GM12878 (cell line): ENCODE measurements around the gene REEP3. TPM values are rescaled to one million over a fixed set of nuclear protein-coding genes. Genes with fewer than 3 reads are reported as not detected.

ENCODE experiments used
- ATAC-seq: fragments of 200-7000 bp; cut with Tn5 transposase; 3 replicates; pipeline ENCODE4 v1.9.1; 2020; ENCODE audit warnings: mild to moderate bottlenecking, moderate library complexity
- BruUV-seq: library from RNA; stranded (reverse); fragments of 400-500 nt; replicated peaks from 2 replicates; lab custom pipeline; 2021; lab: Mats Ljungman, UMichigan
- CTCF ChIA-PET: fragments of 300-600 bp; sonication (Branson Sonifier 250); formaldehyde crosslinking; extraction: SDS; loops from one replicate; lab custom pipeline; 2021; ENCODE audit warnings: inconsistent platforms; lab: Yijun Ruan, JAX
- POLR2A ChIA-PET: fragments of 350-600 bp; formaldehyde crosslinking; extraction: SDS; loops from one replicate; lab custom pipeline; 2021; ENCODE audit warnings: inconsistent platforms; lab: Charles Lee
- RAD21 ChIA-PET: fragments of 300-600 bp; sonication (Branson Sonifier 250); formaldehyde crosslinking; loops from one replicate; lab custom pipeline; 2023; ENCODE audit warnings: antibody characterized with exemption; ENCODE audit not compliant: unreplicated experiment; lab: Charles Lee
- SMC1A ChIA-PET: fragments of 300-600 bp; sonication (Branson Sonifier 250); formaldehyde crosslinking; loops from one replicate; lab custom pipeline; 2023; ENCODE audit not compliant: unreplicated experiment, uncharacterized antibody; lab: Charles Lee
- DNase-seq: peaks from one replicate; pipeline ENCODE4 v3.0.0-alpha.2; 2011; ENCODE audit warnings: low read depth, low spot score
- FAIRE-seq: peaks from 3 replicates; lab custom pipeline; 2011; peaks lifted over from hg19 to GRCh38; lab: Jason Lieb, UNC
- H2AFZ ChIP-seq: 2 replicates; pipeline ENCODE4 v1.6.0; 2011; ENCODE audit warnings: low read depth, low read length, control low read depth; ENCODE audit not compliant: control insufficient read depth
- H3K27ac ChIP-seq: 2 replicates; pipeline ENCODE4 v1.5.1; 2011; ENCODE audit warnings: control low read depth; ENCODE audit not compliant: control insufficient read depth, insufficient read depth
- H3K27me3 ChIP-seq, 2 experiments: replicated peaks in 1 of 2; 2 replicates each; pipeline versions ENCODE4 v1.6.0 to v1.6.1; 2011; ENCODE audit warnings: low read length in 1 of 2; ENCODE audit not compliant: control insufficient read depth in 2 of 2, insufficient read depth in 2 of 2
- H3K36me3 ChIP-seq, 2 experiments: 2 replicates each; pipeline ENCODE4 v1.5.1; 2011; ENCODE audit warnings: low read length in 1 of 2; ENCODE audit not compliant: control insufficient read depth in 2 of 2, insufficient read depth in 2 of 2
- H3K4me1 ChIP-seq: 2 replicates; pipeline ENCODE4 v1.6.1; 2011; ENCODE audit warnings: mild to moderate bottlenecking, low read length, moderate library complexity, mixed read lengths; ENCODE audit not compliant: control insufficient read depth, insufficient read depth
- H3K4me2 ChIP-seq: 2 replicates; pipeline ENCODE4 v1.6.0; 2011; ENCODE audit warnings: control low read depth; ENCODE audit not compliant: control insufficient read depth, insufficient read depth
- H3K4me3 ChIP-seq: fragments of 200-600 bp; sonication (generic); 2 replicates; pipeline ENCODE4 v1.5.1; 2016
- H3K79me2 ChIP-seq: 2 replicates; pipeline ENCODE4 v1.6.0; 2011; ENCODE audit warnings: low read length; ENCODE audit not compliant: control insufficient read depth, insufficient read depth
- H3K9ac ChIP-seq: 2 replicates; pipeline ENCODE4 v1.8.0; 2011; ENCODE audit warnings: low read length, control low read depth, mixed read lengths; ENCODE audit not compliant: control insufficient read depth, insufficient read depth
- H3K9me3 ChIP-seq: replicated peaks from 3 replicates; pipeline ENCODE4 v1.5.1; 2011; ENCODE audit warnings: mild to moderate bottlenecking, low read length; ENCODE audit not compliant: control insufficient read depth, insufficient read depth
- H4K20me1 ChIP-seq: 2 replicates; pipeline ENCODE4 v1.6.0; 2011; ENCODE audit not compliant: control insufficient read depth, insufficient read depth
- ATF2 ChIP-seq: IDR thresholded peaks from 2 replicates; pipeline ENCODE4 v1.6.1; 2012; ENCODE audit warnings: low read length, inconsistent platforms
- ATF7 ChIP-seq: fragments of 450-650 bp; IDR thresholded peaks from 2 replicates; pipeline ENCODE4 v1.6.1; 2016; ENCODE audit warnings: low read depth, mild to moderate bottlenecking
- CHD4 ChIP-seq: fragments of 200-600 bp; sonication (generic); IDR thresholded peaks from 2 replicates; pipeline ENCODE4 v1.6.1; 2016; ENCODE audit warnings: mild to moderate bottlenecking
- ETV6 ChIP-seq, 2 experiments: fragments of 450-650 bp in 1 of 2; IDR thresholded peaks in 1 of 2; conservative IDR thresholded peaks in 1 of 2; 2 replicates each; pipeline ENCODE4 v1.6.1; 2014; ENCODE audit warnings: antibody characterized with exemption in 1 of 2, borderline replicate concordance in 1 of 2, low read depth in 1 of 2, mild to moderate bottlenecking in 1 of 2, moderate library complexity in 1 of 2
- NFXL1 ChIP-seq: fragments of 450-650 bp; IDR thresholded peaks from 2 replicates; pipeline ENCODE4 v1.6.1; 2017; ENCODE audit warnings: antibody characterized with exemption, mild to moderate bottlenecking, borderline replicate concordance
- PKNOX1 ChIP-seq: fragments of 450-650 bp; IDR thresholded peaks from 2 replicates; pipeline ENCODE4 v1.6.1; 2016; ENCODE audit warnings: mild to moderate bottlenecking
- RAD51 ChIP-seq: fragments of 450-650 bp; IDR thresholded peaks from 2 replicates; pipeline ENCODE4 v1.6.1; 2016; ENCODE audit warnings: moderate library complexity, mild to moderate bottlenecking, inconsistent platforms
- SIN3A ChIP-seq: IDR thresholded peaks from 2 replicates; pipeline ENCODE4 v1.6.1; 2012; ENCODE audit warnings: low read depth, low read length, improper control_type of control experiment
- USF2 ChIP-seq: IDR thresholded peaks from 2 replicates; pipeline ENCODE4 v1.6.1; 2011; ENCODE audit warnings: low read depth, low read length, improper control_type of control experiment, borderline replicate concordance
- ZBTB4 ChIP-seq: fragments of 450-650 bp; formaldehyde crosslinking; IDR thresholded peaks from 2 replicates; pipeline ENCODE4 v1.4.0; 2022; ENCODE audit warnings: mild to moderate bottlenecking, moderate library complexity
- WGBS: methylation state at CpG from one replicate; pipeline ENCODE4 v1.1.6; 2016; ENCODE audit warnings: low lambda C conversion rate; ENCODE audit not compliant: insufficient replicate concordance, insufficient coverage; ENCODE audit errors: missing lambda C conversion rate; 5-methylcytosine and 5-hydroxymethylcytosine counted together
- in situ Hi-C: fragments of 300-500 bp; cut with MboI; formaldehyde crosslinking; loops from 9 replicates; pipeline ENCODE4 v1.14.3; 2018; ENCODE audit warnings: mixed read lengths
- intact Hi-C: fragments of 100-400 bp; cut with micrococcal nuclease; formaldehyde crosslinking; loops from one replicate; pipeline ENCODE4 v1.14.2; 2022; ENCODE audit not compliant: unreplicated experiment
- polyA plus RNA-seq, 11 experiments: library from polyadenylated mRNA; depleted of rRNA in 4 of 11; unstranded in 6 of 11; stranded (reverse) in 5 of 11; fragments of >200 nt; fragmentation: Nextera tagmentation in 4 of 11; fragmentation: Illumina TruSeq in 1 of 11; extraction: Ambion mirVana in 4 of 11; extraction: Trizol in 1 of 11; gene quantifications; 1 replicate in 1 of 11; 2 replicates in 10 of 11; pipeline versions ENCODE4 v1.2.1 to v1.2.3, GENCODE V29; 2011 to 2016; ENCODE audit warnings: inconsistent platforms in 2 of 11, missing spikeins in 2 of 11, low read depth in 1 of 11
- total RNA-seq, 4 experiments: library from RNA; depleted of rRNA in 3 of 4; stranded (reverse); fragments of >200 nt in 3 of 4; fragmentation: Illumina TruSeq in 1 of 4; extraction: Trizol in 1 of 4; gene quantifications; 2 replicates each; pipeline versions ENCODE4 v1.2.1 to v1.2.3, GENCODE V29; 2013 to 2021

REEP3 gene
- total and polyA plus RNA-seq, 10 of the 15 experiments (the other 5 are each of a cell fraction or from before 2014, with no cell fraction given), result 4.9 to 25.9 (median 16.2) TPM

- ChIA-PET RAD21 (no interaction called here), CTCF (interaction anchor here (1.0 to 1.3 kb wide), 2 partner anchors 11 to 18 kb away, joined by 3 read pairs; no protein-coding TSS in a partner anchor), SMC1A (interaction anchor here (1.0 to 3.1 kb wide), 2 partner anchors 9 to 11 kb away, joined by 3 to 16 read pairs; no protein-coding TSS in a partner anchor), POLR2A (no interaction called here)
- Histone ChIP-seq H2AFZ (no peak overlapping the region), H3K4me2 (no peak overlapping the region), H3K27ac (no peak overlapping the region), H3K4me1 (no peaks in the 10 kb centered on the region), H3K27me3 (no peaks in the 10 kb centered on the region), H3K9ac (no peak overlapping the region), H3K4me3 (no peak overlapping the region), H3K9me3 (no peaks in the 10 kb centered on the region), H4K20me1 (no peaks in the 10 kb centered on the region), H3K36me3 (no peaks in the 10 kb centered on the region), H3K79me2 (no peaks in the 10 kb centered on the region; the same call in 1 of the 2 replicates)
- 94% methylated on average over 2 of the region's 2 CpGs for WGBS
- in situ Hi-C loops, result no loop called here
- no TSS peak for BruUV-seq
- intact Hi-C loops, result no loop called here
- no peak; the same call in 2 of the 3 replicates for ATAC-seq
- no peak for TF ChIP-seq NFXL1
- TF ChIP-seq SIN3A, result no peak
- TF ChIP-seq ATF2, result no peak
- TF ChIP-seq ETV6 (conservative IDR thresholded peaks at IDR 0.05 in 1 of 2, IDR thresholded peaks at IDR 0.05 in 1 of 2; ENCODE audit: borderline replicate concordance in 1 of 2, low read depth in 1 of 2), result no peak
- TF ChIP-seq CHD4, result no peak
- TF ChIP-seq PKNOX1, result no peak
- no peak for TF ChIP-seq USF2
- TF ChIP-seq RAD51, result no peak
- TF ChIP-seq ZBTB4 (CRISPR knock-in tag), result no peak
- TF ChIP-seq ATF7, result no peak
- no peak for FAIRE-seq
- DNase-seq, result no peak
These were observed 26.6 kb downstream of the REEP3 start for GRCh38 chr10:63547628-63548360.
